Psoas muscle (tissue), 8 donors: ENCODE measurements around the gene RPS2. TPM values are rescaled to one million over a fixed set of nuclear protein-coding genes. Genes with fewer than 3 reads are reported as not detected.

Experiments used
- ATAC-seq, 4 donors: fragments of 200-7000 bp; cut with Tn5 transposase; one replicate each; pipeline ENCODE4 v1.9.1; 2020; ENCODE audit warnings: moderate library complexity in 3 of 4, mild to moderate bottlenecking in 2 of 4
- DNase-seq, 2 donors: peaks; one replicate each; pipeline ENCODE4 v3.0.0-alpha.2; 2020
- H3K27ac ChIP-seq: fragments of 200-600 bp; one replicate; pipeline ENCODE4 v1.8.0; 2022
- H3K27me3 ChIP-seq, 3 donors: fragments of 200-600 bp in 1 of 3; one replicate each; pipeline versions ENCODE4 v1.6.1 to v1.8.0; 2013 to 2022; ENCODE audit warnings: low read length in 2 of 3, mild to moderate bottlenecking in 2 of 3, moderate library complexity in 1 of 3; ENCODE audit not compliant: insufficient read depth in 3 of 3
- H3K36me3 ChIP-seq, 2 donors: fragments of 200-600 bp in 1 of 2; one replicate each; pipeline versions ENCODE4 v1.6.1 to v1.8.0; 2013 to 2022; ENCODE audit warnings: low read depth in 1 of 2, mild to moderate bottlenecking in 1 of 2, moderate library complexity in 1 of 2; ENCODE audit not compliant: insufficient read depth in 1 of 2
- H3K4me1 ChIP-seq: fragments of 200-600 bp; one replicate; pipeline ENCODE4 v1.8.0; 2022
- H3K4me3 ChIP-seq: fragments of 200-600 bp; one replicate; pipeline ENCODE4 v1.8.0; 2022; ENCODE audit warnings: mild to moderate bottlenecking
- H3K9me3 ChIP-seq: fragments of 200-600 bp; one replicate; pipeline ENCODE4 v1.8.0; 2022
- CTCF ChIP-seq: fragments of 200-600 bp; IDR thresholded peaks from one replicate; pipeline ENCODE4 v1.8.0; 2022; ENCODE audit warnings: antibody characterized with exemption
- WGBS, 3 donors: extraction: QIAGEN DNeasy Blood & Tissue Kit; methylation state at CpG; one replicate each; pipeline versions ENCODE4 v1.1.6 to v1.1.7; 2013; 5-methylcytosine and 5-hydroxymethylcytosine counted together
- intact Hi-C, 2 donors: fragments of 100-400 bp; cut with DNase I; formaldehyde crosslinking; loops; one replicate each; pipeline versions ENCODE4 v1.11.0 to v1.14.2; 2022
- polyA plus RNA-seq, 3 donors: library from polyadenylated mRNA; stranded (reverse); fragments of 200-250 nt; gene quantifications; one replicate each; pipeline ENCODE4 v1.2.3, GENCODE V29; 2013
- total RNA-seq, 4 donors: library from RNA; stranded (reverse); fragmentation: NEBNext Ultra II Directional in 2 of 4; extraction: Animal tissue kit (Norgen Biotek cat#: 25700) in 2 of 4; gene quantifications; one replicate each; pipeline versions ENCODE4 v1.2.1 to v1.2.4, GENCODE V29; 2021 to 2023
- donor health status: healthy with polysubstance abuse.
- donor health status: DM: no; HTN: no; CAD: no; lungs with moderate emphysema.
- donor health status: Bipolar disorder and iron deficiency.
- donor health status: healthy.
- donor health status: DM: yes; HTN: yes; CAD: no.
- donor health status: DM: no; HTN: no; CAD: no.
- donor health status: DM: no; HTN: no; CAD: no.
- donor health status: DM: yes; HTN: yes; CAD: no.

Gene RPS2
- total and polyA plus RNA-seq, 7 donors, result 1,044 to 3,940 (median 1,902) TPM

DNA sequence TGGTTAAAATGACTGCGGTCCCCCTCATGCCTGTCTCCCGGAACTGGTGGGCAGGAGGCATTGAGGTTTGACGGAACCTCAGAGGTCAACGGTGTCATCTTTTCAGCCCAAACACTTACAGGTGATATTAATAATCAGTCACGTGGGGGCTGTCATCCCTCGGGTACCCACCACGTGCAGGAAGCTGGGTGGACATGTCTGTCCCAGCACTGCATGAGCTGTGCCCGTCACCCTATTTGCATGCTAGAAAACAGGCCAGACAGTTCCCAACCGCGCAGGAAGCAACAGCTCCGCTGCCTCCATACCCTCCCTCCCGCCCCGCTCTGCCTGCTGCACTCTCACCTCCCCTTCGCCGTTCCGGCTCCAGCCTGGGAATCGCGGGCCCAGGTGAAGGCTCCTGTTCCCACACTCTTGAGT lies 26.5 kb upstream of the RPS2 start:
- WGBS, 3 donors, result 15 to 18% (median 18%) methylated on average over 17 to 18 of the region's 18 CpGs
- Histone ChIP-seq H3K4me1 (peaks cover 13% of the 10 kb centered on the region), H3K4me3 (peak overlapping the region; percentile 7), H3K9me3 (no peaks in the 10 kb centered on the region), H3K27ac (no peak overlapping the region), H3K36me3 (peaks cover 0 to 12% of the 10 kb centered on the region in 2 donors), H3K27me3 (peaks cover 0 to 34% (median 20%) of the 10 kb centered on the region in 3 donors)
- DNase-seq (no peak), ATAC-seq (peak in 1 of 4 donors; percentile 7)
- no peak for TF ChIP-seq CTCF
- intact Hi-C loops, result no loop called here

- no peak for TF ChIP-seq CTCF
- Histone ChIP-seq H3K27ac (no peak overlapping the region), H3K4me3 (peak overlapping the region; percentile 1), H3K9me3 (no peaks in the 10 kb centered on the region), H3K36me3 (peaks cover 4 to 18% of the 10 kb centered on the region in 2 donors), H3K4me1 (peaks cover 13% of the 10 kb centered on the region), H3K27me3 (peaks cover 0 to 34% (median 20%) of the 10 kb centered on the region in 3 donors)
- 2 to 5% (median 4%) methylated on average over 31 to 50 of the region's 50 CpGs for WGBS, 3 donors
- intact Hi-C loops, result no loop called here
- DNase-seq (no peak), ATAC-seq (no peak)
Measured at GRCh38 chr16:1990351-1991134, 25.9 kb upstream of the RPS2 start.

DNA sequence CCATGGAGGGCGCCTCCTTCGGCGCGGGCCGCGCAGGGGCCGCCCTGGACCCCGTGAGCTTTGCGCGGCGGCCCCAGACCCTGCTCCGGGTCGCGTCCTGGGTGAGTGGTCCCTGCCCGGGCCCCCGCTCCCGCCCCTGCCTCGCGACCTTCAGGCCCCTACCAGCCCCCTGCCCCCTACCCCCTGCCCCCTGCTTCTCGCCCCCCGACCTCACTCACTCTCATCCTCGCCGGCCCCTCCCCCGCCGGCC lies 25.4 kb upstream of the RPS2 start:
- TF ChIP-seq CTCF, result no peak
- WGBS, 3 donors, result 0 to 2% (median 1%) methylated on average over 7 to 25 of the region's 25 CpGs
- no peaks in the 10 kb centered on the region for H3K9me3 ChIP-seq
- intact Hi-C loops, result no loop called here
- DNase-seq (no peak), ATAC-seq (no peak)
- H3K4me3 ChIP-seq, result no peak overlapping the region
- H3K4me1 ChIP-seq, result peaks cover 18% of the 10 kb centered on the region
- peaks cover 0 to 34% (median 20%) of the 10 kb centered on the region in 3 donors for H3K27me3 ChIP-seq
- H3K27ac ChIP-seq, result no peak overlapping the region
- H3K36me3 ChIP-seq, result peaks cover 4 to 23% of the 10 kb centered on the region in 2 donors

GRCh38 chr16:1989209-1990100 lies 24.8 kb upstream of the RPS2 start, which contains the start of gene SYNGR3:
Gene SYNGR3 (plus strand): TSS chr16:1989970. CDS start chr16:1990103, 133 bp downstream.
- TF ChIP-seq CTCF, result no peak
- no peak for ATAC-seq
- DNase-seq, result no peak
- no peak within 1 kb of the TSS for H3K27ac ChIP-seq
- H3K4me1 ChIP-seq, result peaks cover 24% of the 10 kb centered on the region
- peak within 1 kb of the TSS; percentile 1 for H3K4me3 ChIP-seq
- H3K36me3 ChIP-seq, result peaks cover 4 to 24% of the 10 kb centered on the region in 2 donors
- 4 to 9% (median 8%) methylated on average over 21 to 67 of the region's 67 CpGs for WGBS, 3 donors
- no peaks in the 10 kb centered on the region for H3K9me3 ChIP-seq
- H3K27me3 ChIP-seq, result peaks cover 0 to 34% (median 20%) of the 10 kb centered on the region in 3 donors
- intact Hi-C loops, result no loop called here
